ENCODE measurements around the gene GRIFIN.

GRIFIN gene

DNA sequence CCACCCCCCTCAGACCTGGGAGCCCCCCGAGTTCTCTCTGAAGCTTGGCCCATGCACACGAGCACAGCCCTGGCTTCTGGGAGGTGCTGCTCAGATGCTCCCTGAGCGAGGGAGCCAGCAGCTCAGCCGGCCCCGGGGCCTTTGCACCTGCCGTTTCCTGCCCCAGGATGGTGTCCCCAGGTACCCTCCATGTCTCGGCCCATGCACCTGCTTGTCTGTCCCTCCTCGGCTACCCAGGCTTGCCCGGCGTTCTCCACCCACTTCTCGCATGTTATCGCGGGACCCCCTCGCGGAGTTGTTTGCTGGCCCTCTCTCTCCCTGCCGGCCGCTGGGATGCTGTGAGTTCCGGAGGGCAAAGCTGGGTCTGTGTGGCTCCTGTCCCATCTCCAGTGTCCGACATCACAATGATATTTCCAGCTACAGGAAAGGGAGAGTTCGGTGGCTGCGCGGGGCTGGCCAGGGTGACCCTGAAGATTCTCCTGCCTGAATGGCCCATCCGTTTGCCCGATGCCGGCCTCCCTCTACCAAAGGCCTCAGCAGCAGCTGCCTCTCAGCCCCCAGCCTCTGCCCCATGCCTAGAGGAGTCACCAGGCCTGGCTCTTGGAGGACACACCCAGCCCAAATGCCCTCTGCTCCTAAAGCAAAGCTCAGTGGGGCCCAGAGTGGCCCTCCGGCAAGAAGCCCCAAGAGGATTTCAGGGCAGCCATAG, 31.2 kb upstream of the GRIFIN start:
- Mint-ChIP-seq H3K4me3 (no peak overlapping the region), H3K9me3 (no peaks in the 10 kb centered on the region), H3K27ac (peak overlapping the region; percentile 99), H3K27me3 (no peaks in the 10 kb centered on the region), H3K36me3 (no peaks in the 10 kb centered on the region), H3K4me1 (peaks cover 58% of the 10 kb centered on the region)
- no peak for ATAC-seq

DNA sequence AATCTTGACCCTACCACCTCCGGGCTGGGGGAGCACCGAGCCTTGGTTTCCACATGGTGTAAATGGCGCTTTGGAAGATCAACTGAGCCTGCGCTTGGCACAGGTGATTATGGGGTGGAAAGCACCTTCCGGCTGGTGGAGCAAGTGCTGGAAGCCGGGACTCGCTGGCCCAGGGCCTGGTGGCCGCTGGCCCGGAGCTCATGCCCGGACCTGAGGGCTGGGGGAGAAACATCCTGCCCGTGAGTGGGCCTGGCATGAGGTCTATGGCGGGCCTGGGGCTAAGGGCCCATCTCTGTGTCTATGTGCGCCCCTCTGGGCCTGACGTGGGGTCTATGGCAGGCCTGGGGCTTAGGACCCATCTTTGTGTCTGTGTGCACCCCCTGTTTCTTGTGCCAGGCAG, 29.2 kb upstream of the GRIFIN start:
- Mint-ChIP-seq H3K27ac (peak overlapping the region; percentile 12), H3K9me3 (no peaks in the 10 kb centered on the region), H3K4me3 (no peak overlapping the region), H3K36me3 (no peaks in the 10 kb centered on the region), H3K27me3 (no peaks in the 10 kb centered on the region), H3K4me1 (peaks cover 47% of the 10 kb centered on the region)
- no peak for ATAC-seq

GRCh38 chr7:2504889-2505375, 28.7 kb upstream of the GRIFIN start:
- H3K27ac Mint-ChIP-seq, result no peak overlapping the region
- H3K9me3 Mint-ChIP-seq, result no peaks in the 10 kb centered on the region
- no peak for ATAC-seq
- peaks cover 45% of the 10 kb centered on the region for H3K4me1 Mint-ChIP-seq
- H3K4me3 Mint-ChIP-seq, result no peak overlapping the region
- no peaks in the 10 kb centered on the region for H3K36me3 Mint-ChIP-seq
- no peaks in the 10 kb centered on the region for H3K27me3 Mint-ChIP-seq

GRCh38 chr7:2504128-2504888, 28.1 kb upstream of the GRIFIN start:
- Mint-ChIP-seq H3K27ac (peak overlapping the region; percentile 27), H3K9me3 (no peaks in the 10 kb centered on the region), H3K27me3 (no peaks in the 10 kb centered on the region), H3K36me3 (no peaks in the 10 kb centered on the region), H3K4me3 (no peak overlapping the region), H3K4me1 (peaks cover 39% of the 10 kb centered on the region)
- ATAC-seq, result no peak

- no peaks in the 10 kb centered on the region for H3K9me3 Mint-ChIP-seq
- H3K4me1 Mint-ChIP-seq, result peaks cover 28% of the 10 kb centered on the region
- H3K4me3 Mint-ChIP-seq, result no peak overlapping the region
- peak overlapping the region; percentile 27 for H3K27ac Mint-ChIP-seq
- no peaks in the 10 kb centered on the region for H3K27me3 Mint-ChIP-seq
- no peak for ATAC-seq
- H3K36me3 Mint-ChIP-seq, result no peaks in the 10 kb centered on the region
Observed at GRCh38 chr7:2503056-2503941, 27.1 kb upstream of the GRIFIN start.

DNA sequence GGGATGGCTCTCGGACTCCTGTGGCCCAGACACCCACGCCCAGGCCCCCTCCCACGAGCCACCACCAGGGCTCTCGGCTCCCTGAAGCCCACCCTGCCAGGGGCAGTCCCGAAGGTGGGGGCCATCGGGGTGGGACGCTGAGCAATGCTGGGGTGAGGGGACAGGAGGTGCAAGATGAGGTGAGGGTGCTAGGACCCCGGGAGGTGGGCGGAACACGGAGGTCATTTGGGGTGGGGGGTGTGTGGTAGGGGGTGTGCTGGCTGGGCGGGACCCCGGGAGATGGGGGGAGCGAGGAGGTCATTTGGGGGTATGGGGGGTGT, 26.4 kb upstream of the GRIFIN start:
- Mint-ChIP-seq H3K4me3 (no peak overlapping the region), H3K27ac (no peak overlapping the region), H3K4me1 (peaks cover 22% of the 10 kb centered on the region), H3K36me3 (no peaks in the 10 kb centered on the region), H3K9me3 (no peaks in the 10 kb centered on the region), H3K27me3 (no peaks in the 10 kb centered on the region)
- no peak for ATAC-seq

DNA sequence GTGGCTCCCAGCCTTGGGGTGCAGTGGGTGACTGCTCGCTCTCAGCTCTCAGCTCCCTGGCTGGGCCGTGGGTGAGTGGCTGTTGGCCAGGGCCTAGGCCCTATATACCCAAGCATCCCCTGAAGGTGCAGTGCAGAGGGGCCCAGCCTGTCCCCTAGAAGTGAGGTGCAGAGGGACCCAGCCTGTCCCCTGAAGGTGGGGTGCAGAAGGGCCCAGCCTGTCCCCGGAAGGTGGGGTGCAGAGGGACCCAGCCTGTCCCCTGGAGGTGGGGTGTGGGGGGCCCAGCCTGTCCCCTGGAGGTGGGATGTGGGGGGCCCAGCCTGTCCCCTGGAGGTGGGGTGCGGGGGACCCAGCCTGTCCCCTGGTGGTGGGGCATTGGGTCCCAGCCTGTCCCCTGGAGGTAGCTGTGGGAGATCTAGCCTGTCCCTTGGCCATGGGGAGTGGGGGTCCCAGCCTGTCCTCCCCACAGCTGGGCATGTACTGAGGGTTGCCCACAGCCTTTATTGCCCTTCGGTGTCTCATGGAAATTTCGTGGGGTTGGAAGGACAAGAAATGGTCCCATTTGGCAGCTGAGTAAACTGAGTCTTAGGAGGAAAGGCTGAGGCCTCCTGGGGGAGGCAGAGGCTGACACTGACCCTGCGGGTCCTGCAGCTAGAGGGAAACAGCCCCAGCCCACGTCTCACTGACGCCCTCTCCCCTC, 25.9 kb upstream of the GRIFIN start:
- no peak overlapping the region for H3K4me3 Mint-ChIP-seq
- peak; percentile 38 for ATAC-seq
- no peaks in the 10 kb centered on the region for H3K27me3 Mint-ChIP-seq
- H3K27ac Mint-ChIP-seq, result no peak overlapping the region
- no peaks in the 10 kb centered on the region for H3K36me3 Mint-ChIP-seq
- H3K4me1 Mint-ChIP-seq, result peaks cover 21% of the 10 kb centered on the region
- no peaks in the 10 kb centered on the region for H3K9me3 Mint-ChIP-seq

DNA sequence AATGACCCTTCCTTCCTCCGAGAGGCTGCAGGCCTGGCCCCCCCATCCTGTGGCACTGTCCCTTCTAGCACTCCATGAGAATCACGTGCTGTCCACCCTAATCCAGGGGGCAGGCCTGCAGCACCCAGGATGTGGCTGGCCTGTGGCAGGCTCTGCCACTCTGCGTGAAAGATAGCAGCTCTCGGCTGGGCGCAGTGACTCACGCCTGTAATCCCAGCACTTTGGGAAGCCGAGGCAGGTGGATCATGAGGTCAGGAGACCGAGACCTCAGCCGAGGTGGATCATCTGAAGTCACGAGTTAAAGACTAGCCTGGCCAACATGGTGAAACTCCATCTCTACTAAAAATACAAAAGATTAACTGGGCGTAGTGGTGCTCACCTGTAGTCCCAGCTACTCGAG, 24.5 kb upstream of the GRIFIN start:
- Mint-ChIP-seq H3K9me3 (no peaks in the 10 kb centered on the region), H3K27ac (no peak overlapping the region), H3K4me3 (no peak overlapping the region), H3K27me3 (peaks cover 13% of the 10 kb centered on the region), H3K36me3 (no peaks in the 10 kb centered on the region), H3K4me1 (peaks cover 25% of the 10 kb centered on the region)
- ATAC-seq, result no peak

GRCh38 chr7:2499719-2500430, 23.7 kb upstream of the GRIFIN start:
- peaks cover 14% of the 10 kb centered on the region for H3K27me3 Mint-ChIP-seq
- ATAC-seq, result no peak
- peaks cover 26% of the 10 kb centered on the region for H3K4me1 Mint-ChIP-seq
- no peaks in the 10 kb centered on the region for H3K36me3 Mint-ChIP-seq
- no peaks in the 10 kb centered on the region for H3K9me3 Mint-ChIP-seq
- no peak overlapping the region for H3K4me3 Mint-ChIP-seq
- no peak overlapping the region for H3K27ac Mint-ChIP-seq

GRCh38 chr7:2499181-2499580, 23.0 kb upstream of the GRIFIN start:
- peaks cover 14% of the 10 kb centered on the region for H3K27me3 Mint-ChIP-seq
- H3K36me3 Mint-ChIP-seq, result no peaks in the 10 kb centered on the region
- no peak for ATAC-seq
- H3K4me3 Mint-ChIP-seq, result no peak overlapping the region
- H3K4me1 Mint-ChIP-seq, result peaks cover 30% of the 10 kb centered on the region
- H3K27ac Mint-ChIP-seq, result no peak overlapping the region
- H3K9me3 Mint-ChIP-seq, result no peaks in the 10 kb centered on the region

GRCh38 chr7:2498708-2499107, 22.5 kb upstream of the GRIFIN start:
- ATAC-seq, result no peak
- H3K27ac Mint-ChIP-seq, result no peak overlapping the region
- no peaks in the 10 kb centered on the region for H3K36me3 Mint-ChIP-seq
- H3K9me3 Mint-ChIP-seq, result no peaks in the 10 kb centered on the region
- peaks cover 31% of the 10 kb centered on the region for H3K4me1 Mint-ChIP-seq
- H3K27me3 Mint-ChIP-seq, result peaks cover 16% of the 10 kb centered on the region
- no peak overlapping the region for H3K4me3 Mint-ChIP-seq

- Mint-ChIP-seq H3K36me3 (no peaks in the 10 kb centered on the region), H3K27me3 (peaks cover 26% of the 10 kb centered on the region), H3K4me1 (peaks cover 34% of the 10 kb centered on the region), H3K4me3 (no peak overlapping the region), H3K9me3 (no peaks in the 10 kb centered on the region), H3K27ac (no peak overlapping the region)
- no peak for ATAC-seq
Observed at GRCh38 chr7:2497500-2498336, 21.5 kb upstream of the GRIFIN start.

- Mint-ChIP-seq H3K4me3 (no peak overlapping the region), H3K9me3 (peaks cover 2% of the 10 kb centered on the region), H3K27ac (no peak overlapping the region), H3K27me3 (peaks cover 33% of the 10 kb centered on the region), H3K36me3 (no peaks in the 10 kb centered on the region), H3K4me1 (peaks cover 31% of the 10 kb centered on the region)
- no peak for ATAC-seq
Observed at GRCh38 chr7:2497065-2497464, 20.9 kb upstream of the GRIFIN start.

- Mint-ChIP-seq H3K36me3 (no peaks in the 10 kb centered on the region), H3K4me1 (peaks cover 31% of the 10 kb centered on the region), H3K27ac (no peak overlapping the region), H3K4me3 (no peak overlapping the region), H3K9me3 (peaks cover 9% of the 10 kb centered on the region), H3K27me3 (peaks cover 40% of the 10 kb centered on the region)
- no peak for ATAC-seq
Observed at GRCh38 chr7:2496375-2496774, 20.2 kb upstream of the GRIFIN start.
